Activated gamma-delta T cell treated with Interleukin-2 at 50 U/mL for 16 hours (primary cell): ENCODE data around the gene RPL13A.
A peak's percentile ranks its signal among the peaks of the same experiment; 100 is the strongest.

Experiments used
- DNase-seq: peaks from one replicate; pipeline ENCODE4 v3.0.0-alpha.2; 2020

RPL13A gene

DNA sequence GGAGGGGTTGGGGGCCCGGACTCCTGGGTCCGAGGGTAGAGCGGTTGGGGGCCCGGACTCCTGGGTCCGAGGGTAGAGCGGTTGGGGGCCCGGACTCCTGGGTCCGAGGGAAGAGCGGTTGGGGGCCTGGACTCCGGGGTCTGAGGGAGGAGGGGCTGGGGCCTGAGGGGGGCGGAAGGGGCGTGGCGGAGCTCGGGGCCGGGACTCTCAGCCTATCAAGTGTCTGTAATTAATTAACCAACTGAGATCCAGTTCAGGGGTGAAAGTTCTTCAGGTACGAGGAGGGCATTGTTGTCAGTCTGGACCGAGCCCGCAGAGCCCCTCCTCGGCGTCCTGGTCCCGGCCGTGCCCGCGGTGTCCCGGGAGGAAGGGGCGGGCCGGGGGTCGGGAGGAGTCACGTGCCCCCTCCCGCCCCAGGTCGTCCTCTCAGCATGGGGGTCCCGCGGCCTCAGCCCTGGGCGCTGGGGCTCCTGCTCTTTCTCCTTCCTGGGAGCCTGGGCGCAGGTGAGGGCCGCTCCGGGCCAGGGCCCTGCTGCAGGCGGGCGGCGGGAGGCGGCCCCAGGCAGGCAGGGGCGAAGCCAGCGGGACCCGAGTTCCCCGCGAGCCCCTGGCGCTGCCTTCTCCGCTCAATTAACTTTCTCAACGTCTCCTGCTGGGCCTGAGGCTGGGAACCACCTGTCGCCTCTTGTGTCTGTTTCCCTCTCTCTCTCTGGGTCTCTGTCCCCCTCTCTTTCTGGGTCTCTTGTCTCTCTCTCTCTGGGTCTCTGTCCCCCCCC, 25.8 kb downstream of the RPL13A start:
- DNase-seq = no peak

- DNase-seq = no peak
These were observed 26.3 kb downstream of the RPL13A start for GRCh38 chr19:49513746-49514118.

GRCh38 chr19:49514151-49514550, 26.7 kb downstream of the RPL13A start:
- DNase-seq = no peak

DNA sequence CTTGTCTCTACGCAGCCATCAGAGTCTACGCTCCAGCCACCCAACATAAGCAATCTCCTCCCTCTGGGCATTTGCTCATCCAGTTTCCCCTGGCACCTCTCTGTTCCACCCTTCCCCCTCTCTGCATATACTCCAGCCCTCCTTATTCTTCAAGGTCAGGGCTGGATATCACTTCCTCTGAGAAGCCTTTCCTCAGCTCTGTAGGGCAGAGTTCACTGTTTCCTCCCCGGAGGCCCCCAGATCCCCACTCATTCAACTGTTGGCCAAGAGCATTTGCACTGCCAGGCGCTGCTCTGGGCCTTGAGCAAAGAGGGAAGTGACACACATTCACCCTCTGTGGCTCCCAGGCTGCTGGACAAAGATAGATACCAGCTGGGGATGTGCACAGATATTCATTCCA, 28.4 kb downstream of the RPL13A start:
- no peak for DNase-seq

DNA sequence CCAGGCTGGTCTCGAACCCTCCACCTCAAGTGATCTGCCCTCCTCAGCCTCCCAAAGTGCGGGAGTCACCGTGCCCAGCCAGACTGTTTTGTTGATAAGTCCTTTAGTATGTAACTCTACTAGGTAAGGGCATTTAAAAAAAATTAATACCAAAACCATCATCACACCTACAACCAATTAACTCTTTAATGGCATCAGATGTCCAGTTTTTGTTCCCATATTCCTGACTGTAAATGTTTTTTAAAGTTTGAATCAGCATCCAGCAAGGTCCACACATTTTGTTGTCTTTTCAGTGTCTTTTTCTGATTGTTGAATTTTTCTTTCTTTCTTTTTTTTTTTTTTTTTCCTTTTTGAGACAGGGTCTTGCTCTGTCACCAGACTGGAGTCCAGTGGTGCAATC, 30.6 kb downstream of the RPL13A start:
- no peak for DNase-seq

DNA sequence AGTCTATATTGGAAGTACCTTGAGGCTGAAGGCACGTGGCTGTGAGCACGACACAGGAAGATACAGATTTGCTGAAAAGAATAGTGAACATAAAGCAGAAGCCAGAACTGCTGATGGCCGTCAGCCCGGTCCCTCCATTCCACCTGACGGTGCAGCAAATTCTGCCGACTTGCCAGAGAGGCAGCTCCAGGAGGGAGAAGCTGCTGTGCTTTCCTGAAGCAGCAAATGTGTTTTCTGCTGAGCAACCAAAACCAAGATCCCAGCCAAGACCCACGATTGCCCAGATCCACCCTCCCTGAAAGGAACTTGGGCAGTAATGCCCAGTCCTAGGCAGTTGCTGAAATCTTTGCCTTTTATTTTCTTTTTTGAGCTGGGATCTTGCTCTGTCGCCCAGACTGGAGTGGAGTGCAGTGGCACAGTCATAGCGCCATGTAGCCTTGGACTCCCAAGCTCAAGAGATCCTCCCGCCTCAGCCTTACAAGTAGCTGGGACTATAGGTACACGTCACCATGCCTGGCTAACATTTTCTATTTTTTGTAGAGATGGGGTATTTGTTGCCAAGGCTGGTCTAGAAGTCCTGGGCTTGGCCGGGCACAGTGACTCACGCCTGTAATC, 33.4 kb downstream of the RPL13A start:
- DNase-seq = no peak

GRCh38 chr19:49524812-49525455, 37.5 kb downstream of the RPL13A start:
- DNase-seq = no peak

DNA sequence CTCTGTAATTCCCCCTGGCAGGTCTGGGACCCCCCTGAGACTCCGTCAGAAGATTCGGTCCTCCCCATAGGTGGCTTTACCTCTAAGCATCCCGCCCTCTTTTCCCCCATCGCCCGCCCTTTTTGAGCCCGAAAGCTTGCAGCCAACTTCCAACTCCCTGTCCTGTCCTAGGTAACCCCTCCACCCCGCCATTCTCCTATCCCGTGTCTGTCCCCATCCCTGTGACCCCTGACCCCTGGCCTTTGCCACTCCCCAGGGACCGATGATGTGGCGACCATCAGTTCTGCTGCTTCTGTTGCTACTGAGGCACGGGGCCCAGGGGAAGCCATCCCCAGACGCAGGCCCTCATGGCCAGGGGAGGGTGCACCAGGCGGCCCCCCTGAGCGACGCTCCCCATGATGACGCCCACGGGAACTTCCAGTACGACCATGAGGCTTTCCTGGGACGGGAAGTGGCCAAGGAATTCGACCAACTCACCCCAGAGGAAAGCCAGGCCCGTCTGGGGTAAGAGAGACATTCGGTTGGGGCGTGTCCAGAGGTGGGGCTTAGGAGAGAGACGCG, 40.9 kb downstream of the RPL13A start:
- DNase-seq = no peak

DNA sequence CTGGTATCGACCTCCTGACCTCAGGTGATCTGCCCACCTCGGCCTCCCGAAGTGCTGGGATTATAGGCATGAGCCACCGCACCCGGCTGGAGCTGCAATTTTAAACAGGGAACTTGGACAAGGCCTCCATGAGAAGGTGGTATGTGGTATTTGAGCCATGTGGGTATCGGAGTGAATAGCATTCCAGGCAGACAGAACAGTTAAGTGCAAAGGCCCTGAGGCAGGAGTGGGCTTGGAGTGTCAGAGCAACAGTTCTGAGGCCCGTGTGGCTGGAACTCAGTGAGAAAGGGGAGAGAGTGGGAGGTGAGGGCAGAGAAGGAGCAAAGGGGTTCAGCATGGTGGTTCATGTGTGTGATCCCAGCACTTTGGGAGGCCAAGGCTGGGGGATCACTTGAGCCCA, 43.3 kb downstream of the RPL13A start:
- no peak for DNase-seq

GRCh38 chr19:49533551-49534488, 46.4 kb downstream of the RPL13A start:
- DNase-seq = peak; percentile 84

DNA sequence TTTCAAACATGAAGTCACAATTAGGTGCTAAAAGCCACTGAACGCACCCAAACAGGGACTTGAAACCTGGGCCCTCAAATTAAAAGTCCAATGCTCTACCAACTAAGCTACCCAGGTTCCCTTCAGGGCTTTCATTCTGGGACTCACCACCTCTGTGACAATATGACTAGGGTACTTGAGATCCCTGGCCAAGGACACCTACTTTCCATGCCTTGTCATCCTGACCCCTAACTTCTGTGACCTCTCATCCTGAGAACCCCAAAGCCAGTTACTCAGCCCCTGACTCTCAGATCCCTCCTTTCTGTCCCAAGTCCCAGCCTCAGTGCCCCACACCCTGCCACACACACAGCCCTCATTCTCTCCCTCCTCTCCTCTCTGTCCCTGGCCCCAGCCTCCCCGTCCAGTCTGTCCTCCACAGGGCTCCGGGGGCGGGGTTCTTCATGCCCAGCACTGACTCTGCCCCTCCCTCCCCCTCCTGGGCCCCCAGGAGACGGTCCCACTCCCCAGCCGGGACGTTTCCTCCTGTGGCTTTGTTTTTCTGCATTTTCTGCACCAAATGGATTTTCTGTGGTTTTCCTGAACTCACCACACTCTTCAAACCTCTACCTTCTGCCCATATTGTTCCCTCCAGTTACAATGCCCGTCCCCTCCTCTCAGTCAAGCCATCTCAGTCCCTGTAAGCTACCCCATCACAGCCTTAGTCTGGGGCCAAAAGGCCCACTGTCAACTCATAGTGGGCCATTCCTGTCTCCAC, 47.4 kb downstream of the RPL13A start:
- DNase-seq = no peak

DNA sequence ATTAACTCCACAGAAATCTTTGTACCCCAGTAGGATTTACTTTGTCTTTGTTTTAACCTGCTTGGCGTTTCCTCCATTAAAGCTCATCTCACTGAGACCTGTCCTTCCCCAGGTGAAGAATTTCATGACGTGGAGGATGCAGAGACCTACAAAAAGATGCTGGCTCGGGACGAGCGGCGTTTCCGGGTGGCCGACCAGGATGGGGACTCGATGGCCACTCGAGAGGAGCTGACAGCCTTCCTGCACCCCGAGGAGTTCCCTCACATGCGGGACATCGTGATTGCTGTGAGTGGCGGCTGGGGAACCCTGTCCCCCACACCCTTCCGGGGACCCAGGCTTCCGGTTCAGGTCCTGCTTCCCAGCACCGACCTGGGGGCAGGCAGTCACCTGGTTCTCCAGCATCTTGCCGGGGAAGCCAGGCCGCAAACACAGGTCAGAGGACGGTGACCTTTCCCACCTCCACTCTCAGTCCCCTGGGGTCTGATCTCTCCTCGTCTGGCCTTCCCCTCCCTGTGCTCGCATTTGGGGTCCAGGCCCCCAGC, 49.6 kb downstream of the RPL13A start:
- DNase-seq = no peak

- DNase-seq = no peak
These were observed 51.2 kb downstream of the RPL13A start for GRCh38 chr19:49538643-49539042.

DNA sequence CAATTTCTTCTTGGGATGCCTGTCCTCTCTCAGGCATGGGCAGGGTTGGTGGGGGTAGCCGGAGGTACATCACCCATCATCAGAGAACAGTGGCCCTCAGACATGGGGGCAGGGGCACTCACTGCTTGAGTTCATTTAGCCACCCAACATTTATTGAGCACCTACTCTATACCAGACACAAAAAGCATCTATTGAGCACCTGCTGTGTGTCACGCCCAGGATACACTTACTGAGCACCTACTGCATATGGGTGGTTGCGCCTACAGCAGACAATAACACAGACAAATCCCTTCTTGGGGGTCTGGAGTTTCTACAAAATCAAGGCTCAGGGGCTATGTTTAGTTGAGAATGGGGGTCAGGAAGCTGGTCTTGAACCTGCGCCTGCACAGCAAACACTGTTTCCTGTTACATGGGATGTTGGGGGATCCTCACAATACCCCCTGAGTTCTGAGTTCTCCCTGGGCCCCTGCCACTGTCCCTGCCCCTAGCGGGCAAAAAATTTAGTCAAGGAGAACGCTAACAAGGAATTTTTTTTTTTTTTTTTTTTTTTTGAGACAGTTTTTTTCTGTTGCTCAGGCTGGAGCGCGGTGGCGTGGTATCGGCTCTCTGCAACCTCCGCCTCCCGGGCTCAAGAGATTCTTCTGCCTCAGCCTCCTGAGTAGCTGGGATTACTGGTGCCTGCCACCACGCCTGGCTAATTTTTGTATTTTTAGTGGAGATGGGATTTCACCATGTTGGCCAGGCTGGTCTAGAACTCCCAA, 52.0 kb downstream of the RPL13A start:
- DNase-seq = no peak
